Measurements from ENCODE around the gene PPIC. TPM values are rescaled to one million over a fixed set of nuclear protein-coding genes. Genes with fewer than 3 reads are reported as not detected.

Gene PPIC
- total and polyA plus RNA-seq, 2 donors (not counting 3 experiments of a cell fraction or from before 2014, with no cell fraction given), result 26.5 to 36.4 TPM

GRCh38 chr5:122996091-122996490 lies 40.4 kb downstream of the PPIC start:
- DNase-seq (ENCODE audit: low read depth, low spot score) (no peak), FAIRE-seq (no peak)
- Histone ChIP-seq H3K79me2 (ENCODE audit: control insufficient read depth, insufficient read depth, low read length) (no peaks in the 10 kb centered on the region), H3K27ac (ENCODE audit: insufficient read depth, low read depth, low read length) (no peak overlapping the region), H4K20me1 (replicated peaks; ENCODE audit: control insufficient read depth, extremely low read depth, insufficient read depth, low read length) (no peaks in the 10 kb centered on the region), H2AFZ (ENCODE audit: low read depth, low read length) (no peak overlapping the region), H3K27me3 (ENCODE audit: control insufficient read depth in 2 of 2, insufficient read depth in 2 of 2, low read length in 2 of 2) (no peaks in the 10 kb centered on the region), H3K9me3 (replicated peaks; ENCODE audit: control insufficient read depth, insufficient read depth, low read length) (no peaks in the 10 kb centered on the region), H3K4me3 (replicated peaks in 1 of 3; ENCODE audit: insufficient read depth in 1 of 3, low read depth in 1 of 3, low read length in 3 of 3) (no peak overlapping the region), H3K36me3 (ENCODE audit: control insufficient read depth in 2 of 2, extremely low read depth in 1 of 2, insufficient read depth in 2 of 2, low read length in 2 of 2) (no peaks in the 10 kb centered on the region), H3K9me1 (replicated peaks; ENCODE audit: control insufficient read depth, extremely low read depth, insufficient read depth, low read length) (no peaks in the 10 kb centered on the region), H3K9ac (replicated peaks; ENCODE audit: extremely low read depth, insufficient read depth, low read length) (no peak overlapping the region), H3K4me2 (ENCODE audit: insufficient read depth, low read length) (no peak overlapping the region), H3K4me1 (ENCODE audit: control insufficient read depth, extremely low read depth, insufficient read depth, low read length) (no peaks in the 10 kb centered on the region)
- TF ChIP-seq JUN (IDR thresholded peaks at IDR 0.05; ENCODE audit: borderline replicate concordance, insufficient read depth, insufficient read length, low read depth), result no peak
- no peak for TF ChIP-seq POLR2A (IDR thresholded peaks at IDR 0.05; ENCODE audit: low read depth, low read length)
- TF ChIP-seq POLR2AphosphoS5 (IDR thresholded peaks at IDR 0.05; ENCODE audit: insufficient read depth, low read depth, low read length), result no peak
- TF ChIP-seq MYC (IDR thresholded peaks at IDR 0.05; ENCODE audit: low read depth, low read length), result no peak
- no peak for TF ChIP-seq EZH2 (IDR thresholded peaks at IDR 0.05; ENCODE audit: borderline replicate concordance, low read depth, low read length, severe bottlenecking)
- TF ChIP-seq, protein P1, sequence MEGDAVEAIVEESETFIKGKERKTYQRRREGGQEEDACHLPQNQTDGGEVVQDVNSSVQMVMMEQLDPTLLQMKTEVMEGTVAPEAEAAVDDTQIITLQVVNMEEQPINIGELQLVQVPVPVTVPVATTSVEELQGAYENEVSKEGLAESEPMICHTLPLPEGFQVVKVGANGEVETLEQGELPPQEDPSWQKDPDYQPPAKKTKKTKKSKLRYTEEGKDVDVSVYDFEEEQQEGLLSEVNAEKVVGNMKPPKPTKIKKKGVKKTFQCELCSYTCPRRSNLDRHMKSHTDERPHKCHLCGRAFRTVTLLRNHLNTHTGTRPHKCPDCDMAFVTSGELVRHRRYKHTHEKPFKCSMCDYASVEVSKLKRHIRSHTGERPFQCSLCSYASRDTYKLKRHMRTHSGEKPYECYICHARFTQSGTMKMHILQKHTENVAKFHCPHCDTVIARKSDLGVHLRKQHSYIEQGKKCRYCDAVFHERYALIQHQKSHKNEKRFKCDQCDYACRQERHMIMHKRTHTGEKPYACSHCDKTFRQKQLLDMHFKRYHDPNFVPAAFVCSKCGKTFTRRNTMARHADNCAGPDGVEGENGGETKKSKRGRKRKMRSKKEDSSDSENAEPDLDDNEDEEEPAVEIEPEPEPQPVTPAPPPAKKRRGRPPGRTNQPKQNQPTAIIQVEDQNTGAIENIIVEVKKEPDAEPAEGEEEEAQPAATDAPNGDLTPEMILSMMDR (IDR thresholded peaks at IDR 0.05; ENCODE audit: extremely low read depth in 1 of 2, insufficient read depth in 1 of 2, low read depth in 1 of 2, low read length in 2 of 2), result no peak
- no peak for TF ChIP-seq FOS (IDR thresholded peaks at IDR 0.05; ENCODE audit: borderline replicate concordance, insufficient read depth, low read length)
- no peak for TF ChIP-seq GATA2 (IDR thresholded peaks at IDR 0.05; ENCODE audit: insufficient read depth, insufficient read length, low read depth, low read length)
- TF ChIP-seq, protein P2, sequence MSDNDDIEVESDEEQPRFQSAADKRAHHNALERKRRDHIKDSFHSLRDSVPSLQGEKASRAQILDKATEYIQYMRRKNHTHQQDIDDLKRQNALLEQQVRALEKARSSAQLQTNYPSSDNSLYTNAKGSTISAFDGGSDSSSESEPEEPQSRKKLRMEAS (IDR thresholded peaks at IDR 0.05; ENCODE audit: insufficient read depth, insufficient read length), result no peak
- dilution Hi-C loops (cut with MboI; ENCODE audit: extremely low pct_ligation_motif_present, low sequenced_read_pairs), result no loop called here
- intact Hi-C loops (cut with micrococcal nuclease), result no loop called here
- no TSS peak for BruUV-seq (replicated peaks)
- POLR2A ChIA-PET, result no interaction called here
- CTCF ChIA-PET, result no interaction called here

All from endothelial cell of umbilical vein (primary cell).